Natural killer cell treated with Interleukin-12 subunit alpha and Interleukin-12 subunit beta and Interleukin-15 and Interleukin-18, amount 100 ng/mL, for 72 hours (primary cell): Measurements from ENCODE around the gene CEMIP2. TPM values are rescaled to one million over a fixed set of nuclear protein-coding genes. Genes with fewer than 3 reads are reported as not detected.
"Not testable (repeated sequence)": the region's sequence is repeated elsewhere in the genome, so short reads cannot be mapped to it uniquely, and the experiment has no call there.

Experiments used
- ATAC-seq, 2 donors: fragments of 150-1000 bp; cut with Tn5 transposase in 1 of 2; sonication (Bioruptor Pico), chemical (Tn5 transposase) in 1 of 2; 2 replicates each; pipeline ENCODE4 v1.10.0; 2021
- DNase-seq: peaks from one replicate; pipeline ENCODE4 v3.0.0; 2022; ENCODE audit warnings: low spot score
- H3K27ac Mint-ChIP-seq, 2 donors: 1 replicate in 1 of 2; 2 replicates in 1 of 2; pipeline ENCODE4 v1.8.0; 2022; ENCODE audit warnings: mixed read lengths in 2 of 2, mild to moderate bottlenecking in 1 of 2, moderate library complexity in 1 of 2
- H3K27me3 Mint-ChIP-seq, 2 donors: 1 replicate in 1 of 2; 2 replicates in 1 of 2; pipeline ENCODE4 v1.8.0; 2022; ENCODE audit warnings: mixed read lengths in 2 of 2
- H3K36me3 Mint-ChIP-seq: one replicate; pipeline ENCODE4 v1.8.0; 2022; ENCODE audit warnings: mixed read lengths
- H3K4me1 Mint-ChIP-seq, 2 donors: 1 replicate in 1 of 2; 2 replicates in 1 of 2; pipeline ENCODE4 v1.8.0; 2022; ENCODE audit warnings: low read depth in 2 of 2, mixed read lengths in 2 of 2, mild to moderate bottlenecking in 1 of 2
- H3K4me3 Mint-ChIP-seq: one replicate; pipeline ENCODE4 v1.8.0; 2022; ENCODE audit warnings: mixed read lengths
- H3K9me3 Mint-ChIP-seq: 2 replicates; pipeline ENCODE4 v1.8.0; 2022; ENCODE audit warnings: mixed read lengths
- total RNA-seq, 2 donors: library from RNA; stranded (reverse); gene quantifications; one replicate each; pipeline ENCODE4 v1.2.3, GENCODE V29; 2022

CEMIP2 gene
- total RNA-seq: 10 to 100 TPM; 39.8 to 63.7 TPM

- Mint-ChIP-seq H3K4me3 (peak within 1 kb of the TSS; percentile 94), H3K4me1 (peaks cover 46 to 47% of the 10 kb centered on the region in 2 donors), H3K27ac (peak within 1 kb of the TSS; percentile 72 to 93), H3K36me3 (no peaks in the 10 kb centered on the region), H3K9me3 (no peaks in the 10 kb centered on the region), H3K27me3 (no peaks in the 10 kb centered on the region)
- DNase-seq: peak; percentile 93
- peak; percentile 92 to 93 for ATAC-seq
These were observed at the start of gene CEMIP2 for GRCh38 chr9:71768388-71769174. Gene CEMIP2, minus strand, starts transcription at chr9:71768513. Its CDS starts 18,140 bp downstream, at chr9:71750373.

DNA sequence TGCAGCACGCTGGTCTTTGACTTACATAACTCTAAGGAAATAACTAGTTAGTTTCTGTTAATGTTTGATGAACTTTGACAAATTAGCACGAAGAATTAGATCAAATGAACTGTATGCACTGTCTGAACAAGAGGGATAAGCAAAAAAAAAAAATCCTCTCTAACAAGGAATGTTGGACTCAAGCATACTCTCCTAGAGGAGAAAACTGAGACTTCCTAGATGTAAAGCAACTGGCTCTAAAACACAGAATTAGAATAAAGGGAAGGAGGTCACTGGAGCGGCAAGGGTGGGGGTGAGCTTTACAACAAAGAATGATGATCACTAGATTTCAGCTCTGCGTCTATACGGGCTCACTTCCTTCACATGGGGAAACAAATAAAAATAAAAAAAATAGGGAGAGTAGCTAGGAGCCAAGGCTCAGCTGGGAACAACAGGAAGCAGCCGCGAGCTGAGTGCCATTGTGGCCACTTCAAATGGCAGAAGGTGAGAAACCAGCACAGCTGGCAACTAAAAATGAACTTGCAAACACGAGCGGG, 48.7 kb upstream of the CEMIP2 start:
- ATAC-seq (no peak), DNase-seq (no peak)
- no peaks in the 10 kb centered on the region for H3K36me3 Mint-ChIP-seq
- H3K27me3 Mint-ChIP-seq: no peaks in the 10 kb centered on the region
- no peak overlapping the region for H3K4me3 Mint-ChIP-seq
- peak overlapping the region in 1 of 2 donors; percentile 18 for H3K27ac Mint-ChIP-seq
- peaks cover 10 to 12% of the 10 kb centered on the region in 2 donors for H3K4me1 Mint-ChIP-seq
- H3K9me3 Mint-ChIP-seq: no peaks in the 10 kb centered on the region

GRCh38 chr9:71814815-71815214, 46.5 kb upstream of the CEMIP2 start:
- no peak overlapping the region for H3K27ac Mint-ChIP-seq

DNA sequence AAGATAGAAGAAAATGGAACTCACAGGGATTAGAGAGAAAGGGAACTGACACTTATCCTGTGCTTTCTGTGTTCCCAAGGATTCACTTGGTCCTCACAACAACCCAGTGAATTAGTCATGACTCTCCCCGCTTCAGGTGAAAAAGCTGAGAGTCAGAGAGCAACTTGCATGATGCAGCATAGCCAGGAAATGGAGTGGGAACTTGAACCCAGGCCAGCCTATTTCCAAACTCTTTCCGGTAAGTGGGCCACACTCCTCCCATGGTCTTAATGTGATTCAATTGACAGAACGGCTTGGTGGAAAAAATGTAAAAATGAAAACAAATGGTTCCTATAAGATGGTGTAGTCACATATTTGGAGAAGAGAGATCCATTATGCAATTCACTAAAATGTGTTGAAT, 45.9 kb upstream of the CEMIP2 start:
- no peaks in the 10 kb centered on the region for H3K36me3 Mint-ChIP-seq
- no peaks in the 10 kb centered on the region for H3K9me3 Mint-ChIP-seq
- no peak overlapping the region for H3K4me3 Mint-ChIP-seq
- peaks cover 10 to 12% of the 10 kb centered on the region in 2 donors for H3K4me1 Mint-ChIP-seq
- DNase-seq (no peak), ATAC-seq (no peak)
- H3K27ac Mint-ChIP-seq: peak overlapping the region in 1 of 2 donors; percentile 57
- H3K27me3 Mint-ChIP-seq: no peaks in the 10 kb centered on the region

More at GRCh38 chr9:71814815-71815214, 46.5 kb upstream of the CEMIP2 start:
- no peaks in the 10 kb centered on the region for H3K36me3 Mint-ChIP-seq
- H3K4me3 Mint-ChIP-seq: no peak overlapping the region
- no peak for DNase-seq
- H3K4me1 Mint-ChIP-seq: peaks cover 10 to 12% of the 10 kb centered on the region in 2 donors
- no peaks in the 10 kb centered on the region for H3K27me3 Mint-ChIP-seq
- no peak for ATAC-seq
- H3K9me3 Mint-ChIP-seq: no peaks in the 10 kb centered on the region

DNA sequence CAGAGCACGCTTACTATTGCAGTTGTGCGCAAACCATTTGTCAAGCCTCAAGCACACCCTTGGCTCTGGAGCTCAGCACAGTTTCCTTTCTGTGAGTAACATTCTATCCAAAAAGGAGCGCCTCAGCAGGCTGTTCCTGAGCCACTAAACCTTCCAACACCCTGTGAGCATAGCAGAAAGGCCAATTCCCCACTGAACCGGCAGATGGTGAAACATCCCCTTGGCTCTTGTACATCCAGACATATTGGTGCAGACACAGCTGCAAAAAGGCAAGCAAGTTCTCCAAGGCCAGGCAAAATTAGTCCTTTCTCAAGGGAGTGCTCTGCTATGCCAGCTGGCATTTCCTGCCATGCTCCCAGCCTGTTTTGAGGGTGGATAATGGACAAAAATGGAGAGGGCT, 44.1 kb upstream of the CEMIP2 start:
- no peaks in the 10 kb centered on the region for H3K36me3 Mint-ChIP-seq
- no peak overlapping the region for H3K27ac Mint-ChIP-seq
- H3K4me3 Mint-ChIP-seq: no peak overlapping the region
- ATAC-seq (no peak), DNase-seq (no peak)
- H3K27me3 Mint-ChIP-seq: no peaks in the 10 kb centered on the region
- peaks cover 6 to 7% of the 10 kb centered on the region in 2 donors for H3K4me1 Mint-ChIP-seq
- no peaks in the 10 kb centered on the region for H3K9me3 Mint-ChIP-seq

DNA sequence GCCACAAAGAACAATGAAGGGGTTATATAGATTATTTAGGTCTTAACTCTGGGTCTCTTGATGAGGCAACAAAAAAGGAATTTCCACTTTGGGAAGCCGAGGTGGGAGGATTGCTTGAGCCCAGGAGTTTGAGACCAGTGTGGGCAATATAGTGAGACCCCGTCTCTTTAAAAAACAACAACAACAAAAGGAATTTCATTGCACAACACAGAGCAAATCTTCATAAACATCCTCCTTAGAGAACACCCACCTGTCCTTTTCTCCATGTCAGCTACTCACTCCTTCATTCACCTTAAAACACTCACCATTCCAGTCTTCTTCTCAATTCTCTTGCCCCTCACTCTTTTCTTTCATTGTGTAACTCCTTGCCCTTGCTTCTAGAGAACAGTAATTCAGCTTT, 39.8 kb upstream of the CEMIP2 start:
- H3K27ac Mint-ChIP-seq: no peak overlapping the region
- no peaks in the 10 kb centered on the region for H3K27me3 Mint-ChIP-seq
- no peak for ATAC-seq
- DNase-seq: no peak
- H3K4me3 Mint-ChIP-seq: no peak overlapping the region
- no peaks in the 10 kb centered on the region for H3K36me3 Mint-ChIP-seq
- no peaks in the 10 kb centered on the region for H3K9me3 Mint-ChIP-seq
- H3K4me1 Mint-ChIP-seq: peaks cover 4% of the 10 kb centered on the region in 2 donors

GRCh38 chr9:71806901-71807307, 38.6 kb upstream of the CEMIP2 start:
- Mint-ChIP-seq H3K4me3 (no peak overlapping the region), H3K4me1 (peaks cover 4% of the 10 kb centered on the region in 2 donors), H3K27me3 (no peaks in the 10 kb centered on the region), H3K9me3 (no peaks in the 10 kb centered on the region), H3K27ac (no peak overlapping the region), H3K36me3 (no peaks in the 10 kb centered on the region)
- DNase-seq (peak; percentile 77), ATAC-seq (peak; percentile 88 to 89)

DNA sequence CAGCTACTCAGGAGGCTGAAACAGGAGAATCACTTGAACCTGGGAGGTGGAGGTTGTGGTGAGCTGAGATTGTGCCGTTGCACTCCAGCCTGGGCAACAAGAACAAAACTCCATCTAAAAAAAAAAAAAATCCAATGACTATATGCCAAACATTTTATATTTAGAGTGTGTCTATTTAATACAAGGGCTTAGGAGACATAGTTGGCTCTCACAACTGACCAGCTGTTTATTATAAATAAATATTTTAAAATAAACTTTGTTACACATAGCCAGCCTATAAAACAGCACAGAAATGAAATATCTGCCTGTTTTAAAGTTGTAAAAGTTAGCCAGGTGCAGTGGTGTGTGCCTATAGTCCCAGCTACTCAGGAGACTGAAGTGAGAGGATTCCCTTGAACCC, 36.8 kb upstream of the CEMIP2 start:
- H3K4me1 Mint-ChIP-seq: not testable (repeated sequence)

GRCh38 chr9:71801826-71802225, 33.5 kb upstream of the CEMIP2 start:
- H3K9me3 Mint-ChIP-seq: no peaks in the 10 kb centered on the region
- no peaks in the 10 kb centered on the region for H3K27me3 Mint-ChIP-seq
- no peak overlapping the region for H3K27ac Mint-ChIP-seq
- H3K4me3 Mint-ChIP-seq: no peak overlapping the region
- H3K4me1 Mint-ChIP-seq: peaks cover under 1% of the 10 kb centered on the region in 2 donors
- ATAC-seq: no peak
- no peaks in the 10 kb centered on the region for H3K36me3 Mint-ChIP-seq
- DNase-seq: no peak

More for the DNA sequence above, 36.8 kb upstream of the CEMIP2 start:
- H3K4me3 Mint-ChIP-seq, H3K27me3 Mint-ChIP-seq, H3K36me3 Mint-ChIP-seq, H3K27ac Mint-ChIP-seq, ATAC-seq, H3K9me3 Mint-ChIP-seq, DNase-seq: not testable (repeated sequence)

DNA sequence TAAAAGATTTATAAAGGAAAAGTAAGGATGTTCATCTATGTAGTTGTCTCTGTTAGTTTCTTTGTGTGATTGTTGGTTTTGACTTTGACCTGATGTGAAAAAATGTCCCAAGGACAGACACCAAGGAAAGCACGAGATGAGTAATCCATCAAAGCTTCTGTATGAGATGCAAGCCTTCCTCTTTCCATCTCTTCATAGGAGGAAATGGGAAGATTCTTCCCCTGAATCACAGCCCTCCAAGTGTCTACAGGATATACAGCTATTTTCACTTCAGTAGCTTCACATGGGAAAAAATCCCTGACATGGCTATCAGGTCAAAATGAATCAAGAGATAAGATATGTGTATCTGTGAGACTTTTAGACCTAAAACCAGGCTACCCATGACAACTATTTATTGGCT, 29.0 kb upstream of the CEMIP2 start:
- no peaks in the 10 kb centered on the region for H3K9me3 Mint-ChIP-seq
- peak overlapping the region in 1 of 2 donors; percentile 23 for H3K27ac Mint-ChIP-seq
- DNase-seq (no peak), ATAC-seq (no peak)
- H3K27me3 Mint-ChIP-seq: no peaks in the 10 kb centered on the region
- H3K36me3 Mint-ChIP-seq: no peaks in the 10 kb centered on the region
- peaks cover 18 to 28% of the 10 kb centered on the region in 2 donors for H3K4me1 Mint-ChIP-seq
- no peak overlapping the region for H3K4me3 Mint-ChIP-seq

GRCh38 chr9:71796100-71796767, 27.9 kb upstream of the CEMIP2 start:
- no peak for DNase-seq
- peaks cover 6% of the 10 kb centered on the region for H3K36me3 Mint-ChIP-seq
- H3K9me3 Mint-ChIP-seq: no peaks in the 10 kb centered on the region
- ATAC-seq: peak; percentile 38 to 55
- no peak overlapping the region for H3K4me3 Mint-ChIP-seq
- H3K27ac Mint-ChIP-seq: peak overlapping the region in 1 of 2 donors; percentile 69
- peaks cover 26 to 28% of the 10 kb centered on the region in 2 donors for H3K4me1 Mint-ChIP-seq
- H3K27me3 Mint-ChIP-seq: no peaks in the 10 kb centered on the region

DNA sequence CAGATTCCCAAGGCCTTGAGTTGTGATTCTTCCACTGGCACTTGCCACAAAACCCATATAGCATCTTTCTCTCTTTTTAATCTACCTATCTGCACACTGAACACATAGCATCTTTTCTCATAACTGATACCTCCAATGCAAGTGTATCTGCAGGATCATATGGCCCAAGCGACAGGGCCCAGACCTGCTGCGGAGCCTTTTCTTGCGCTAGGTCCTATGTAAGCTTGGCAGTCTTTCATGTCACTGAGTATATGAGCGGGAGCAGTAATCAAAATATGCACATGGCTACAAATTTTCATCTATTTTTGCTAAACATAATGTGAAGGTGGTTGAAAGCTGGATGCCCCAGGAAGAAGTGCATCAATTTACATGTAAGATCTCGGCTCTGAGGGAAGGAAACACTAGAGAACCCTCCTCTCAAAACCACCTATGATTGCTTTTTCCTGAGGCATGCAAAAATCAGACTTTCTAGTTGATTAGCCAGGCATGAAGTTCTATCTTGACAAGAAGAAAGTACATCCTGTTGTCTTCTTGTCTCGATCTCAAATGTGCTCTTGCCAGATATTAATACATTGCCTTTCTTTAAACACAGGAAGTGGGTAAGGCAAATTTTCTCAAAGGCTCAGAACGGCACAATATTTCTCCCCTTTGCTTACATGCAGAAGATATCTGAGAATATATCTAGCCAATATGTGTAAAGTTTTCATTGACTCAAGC, 26.9 kb upstream of the CEMIP2 start:
- H3K4me1 Mint-ChIP-seq: peaks cover 28% of the 10 kb centered on the region in 2 donors
- H3K27ac Mint-ChIP-seq: peak overlapping the region; percentile 69 to 71
- peak in 1 of 2 donors; percentile 77 for ATAC-seq
- H3K27me3 Mint-ChIP-seq: no peaks in the 10 kb centered on the region
- H3K9me3 Mint-ChIP-seq: no peaks in the 10 kb centered on the region
- peak overlapping the region; percentile 64 for H3K4me3 Mint-ChIP-seq
- H3K36me3 Mint-ChIP-seq: peaks cover 6% of the 10 kb centered on the region
- DNase-seq: no peak

GRCh38 chr9:71793386-71794105, 25.2 kb upstream of the CEMIP2 start:
- Mint-ChIP-seq H3K4me3 (no peak overlapping the region), H3K4me1 (peaks cover 28% of the 10 kb centered on the region in 2 donors), H3K9me3 (no peaks in the 10 kb centered on the region), H3K27me3 (no peaks in the 10 kb centered on the region), H3K36me3 (peaks cover 6% of the 10 kb centered on the region), H3K27ac (peak overlapping the region; percentile 30 to 67)
- no peak for ATAC-seq
- DNase-seq: no peak
